Measurements from ENCODE around the gene CBX3. TPM values are rescaled to one million over a fixed set of nuclear protein-coding genes. Genes with fewer than 3 reads are reported as not detected.

Gene CBX3
- total and polyA plus RNA-seq, 2 of the 8 experiments (the other 6 are each of a cell fraction or from before 2014, with no cell fraction given), result 71.3 to 258 TPM

GRCh38 chr7:26188206-26188956, 13.2 kb upstream of the CBX3 start:
- POLR2A ChIA-PET (ENCODE audit: partially characterized antibody), result interaction anchor here (0.6 to 17.3 kb wide), 58 partner anchors 9 to 296 kb away, joined by 3 to 578 read pairs (median 5); partner anchors contain the start of genes CBX3, HNRNPA2B1, NFE2L3 and SNX10
- Histone ChIP-seq H3K27me3 (replicated peaks in 1 of 4; ENCODE audit: control insufficient read depth in 3 of 4, extremely low read depth in 1 of 4, insufficient read depth in 3 of 4, low read length in 3 of 4) (no peaks in the 10 kb centered on the region), H3K23ac (ENCODE audit: insufficient read length) (no peak overlapping the region), H3K9me3 (ENCODE audit: insufficient read depth in 2 of 2, low read depth in 1 of 2, low read length in 1 of 2) (no peaks in the 10 kb centered on the region), H3K79me2 (ENCODE audit: control insufficient read depth in 1 of 2, insufficient read depth in 2 of 2, low read length in 2 of 2) (peaks cover 0 to 17% of the 10 kb centered on the region in 2 experiments; a peak in 2 of 4 replicates), H3K4ac (replicated peaks; ENCODE audit: insufficient read length, low read depth, low read length) (no peak overlapping the region), H4K5ac (ENCODE audit: insufficient read length, low read depth, low read length) (no peak overlapping the region), H2BK12ac (ENCODE audit: low read depth, low read length) (no peak overlapping the region), H3K14ac (ENCODE audit: insufficient read length) (no peak overlapping the region), H3K79me1 (ENCODE audit: low read depth, low read length) (no peaks in the 10 kb centered on the region), H2BK120ac (replicated peaks; ENCODE audit: low read depth, low read length) (no peak overlapping the region), H3K36me3 (ENCODE audit: control insufficient read depth in 2 of 4, insufficient read depth in 4 of 4, low read length in 3 of 4) (peaks cover 33 to 59% (median 49%) of the 10 kb centered on the region in 4 experiments), H4K91ac (replicated peaks; ENCODE audit: insufficient read length, low read length) (no peak overlapping the region), H3K23me2 (ENCODE audit: low read depth, low read length) (no peaks in the 10 kb centered on the region), H4K8ac (ENCODE audit: extremely low read depth, insufficient read depth, low read length) (no peak overlapping the region), H4K20me1 (replicated peaks in 1 of 2; ENCODE audit: control insufficient read depth in 1 of 2, insufficient read depth in 2 of 2, low read length in 2 of 2) (peaks cover 16 to 19% of the 10 kb centered on the region in 2 experiments), H3K4me2 (ENCODE audit: insufficient read depth in 1 of 2, low read depth in 2 of 2, low read length in 2 of 2) (no peak overlapping the region), H3K4me1 (replicated peaks in 1 of 4; ENCODE audit: control insufficient read depth in 3 of 4, insufficient read depth in 4 of 4, low read length in 3 of 4) (no peaks in the 10 kb centered on the region), H3K27ac (ENCODE audit: low read depth, low read length) (peak overlapping the region; percentile 13), H3K56ac (replicated peaks; ENCODE audit: insufficient read length, low read depth, low read length) (no peak overlapping the region), H2AFZ (ENCODE audit: low read length) (no peak overlapping the region), H3K18ac (ENCODE audit: extremely low read depth, low read length) (no peak overlapping the region), H3K4me3 (ENCODE audit: extremely low read depth in 1 of 4, insufficient read depth in 2 of 4, low read depth in 3 of 4, low read length in 4 of 4) (no peak overlapping the region), H3K9ac (replicated peaks in 1 of 4; ENCODE audit: extremely low read depth in 1 of 4, low read depth in 3 of 4, low read length in 3 of 4) (peak overlapping the region in 1 of 4 experiments; percentile 1; a peak in 1 of 7 replicates), H2BK15ac (ENCODE audit: low read length) (no peak overlapping the region), H2BK20ac (ENCODE audit: low read length) (no peak overlapping the region), H2AK5ac (ENCODE audit: low read depth, low read length) (no peak overlapping the region), H2BK5ac (ENCODE audit: low read depth, low read length) (no peak overlapping the region)
- WGBS, 2 experiments (ENCODE audit: extremely low coverage in 1 of 2, insufficient coverage in 1 of 2, insufficient read length in 1 of 2, insufficient replicate concordance in 2 of 2, low coverage in 1 of 2, low lambda C conversion rate in 2 of 2, missing lambda C conversion rate in 1 of 2), result 82% methylated on average over 9 of the region's 9 CpGs; no CpG with 5 or more reads in 1 of the 2 experiments
- CTCF ChIA-PET (ENCODE audit: partially characterized antibody), result interaction anchor here (0.8 to 5.6 kb wide), 12 partner anchors 9 to 296 kb away, joined by 3 to 30 read pairs (median 4); partner anchors contain the start of genes HNRNPA2B1 and NFE2L3
- DNase-seq (ENCODE audit: low read depth in 1 of 2, low spot score in 2 of 2) (no peak), FAIRE-seq (no peak)
- TF ChIP-seq MAX (IDR thresholded peaks at IDR 0.05), result no peak
- no peak for TF ChIP-seq EP300 (IDR thresholded peaks at IDR 0.05; ENCODE audit: borderline replicate concordance in 1 of 2, low read depth in 2 of 2, low read length in 2 of 2)
- TF ChIP-seq CTCF (IDR thresholded peaks at IDR 0.05; ENCODE audit: control extremely low read depth in 1 of 3, insufficient read depth in 1 of 3, low read depth in 1 of 3, low read length in 3 of 3), result peak in 1 of 3 experiments; percentile 20; a peak in 1 of 4 replicates
- peak; percentile 42; the same call in 1 of the 2 replicates for TF ChIP-seq BRCA1 (IDR thresholded peaks at IDR 0.05; ENCODE audit: low read depth, low read length)
- TF ChIP-seq MAFK (IDR thresholded peaks at IDR 0.05; ENCODE audit: low read depth, low read length), result no peak
- no peak for TF ChIP-seq RXRA (IDR thresholded peaks at IDR 0.05; ENCODE audit: insufficient read depth, low read depth, low read length)
- TF ChIP-seq E2F6 (IDR thresholded peaks at IDR 0.05), result no peak

All from H1 (cell line).